ENCODE measurements around the gene TOMM5.

- no peak for TF ChIP-seq CTCF (IDR thresholded peaks at IDR 0.05)
- no peak for TF ChIP-seq POLR2A (IDR thresholded peaks at IDR 0.05)
- no peak for TF ChIP-seq POLR2AphosphoS5 (IDR thresholded peaks at IDR 0.05)
Measured at GRCh38 chr9:37587521-37587920, 4.9 kb downstream of the TOMM5 start.

All from suprapubic skin (tissue), 4 donors.